GM23338 (cell line): ENCODE results near the gene TESMIN. TPM values are rescaled to one million over a fixed set of nuclear protein-coding genes. Genes with fewer than 3 reads are reported as not detected.

ENCODE experiments used
- ATAC-seq: fragments of 200-7000 bp; cut with Tn5 transposase; 3 replicates; pipeline ENCODE4 v1.9.1; 2020
- DNase-seq: peaks from one replicate; pipeline ENCODE4 v3.0.0-alpha.2; 2015; ENCODE audit warnings: low spot score
- H2AFZ ChIP-seq: fragments of 200-600 bp; sonication (generic); 2 replicates; pipeline ENCODE4 v1.8.0; 2016; ENCODE audit warnings: antibody characterized with exemption, mild to moderate bottlenecking, moderate library complexity
- H3F3A ChIP-seq: fragments of 200-600 bp; sonication (generic); replicated peaks from 2 replicates; pipeline ENCODE4 v1.8.0; 2017; ENCODE audit warnings: antibody characterized with exemption, mixed run types, low read depth
- H3K27ac ChIP-seq: fragments of 200-600 bp; sonication (generic); 2 replicates; pipeline ENCODE4 v1.6.1; 2016; ENCODE audit warnings: low read depth
- H3K27me3 ChIP-seq: fragments of 200-600 bp; sonication (generic); 2 replicates; pipeline ENCODE4 v1.8.0; 2016; ENCODE audit warnings: mild to moderate bottlenecking, mixed run types, moderate library complexity; ENCODE audit not compliant: insufficient read depth
- H3K36me3 ChIP-seq: fragments of 200-600 bp; sonication (generic); 2 replicates; pipeline ENCODE4 v1.8.0; 2016; ENCODE audit warnings: mild to moderate bottlenecking; ENCODE audit not compliant: insufficient read depth
- H3K4me1 ChIP-seq: fragments of 200-600 bp; sonication (generic); 2 replicates; pipeline ENCODE4 v1.8.0; 2016; ENCODE audit warnings: mild to moderate bottlenecking, moderate library complexity; ENCODE audit not compliant: insufficient read depth
- H3K4me2 ChIP-seq: fragments of 200-600 bp; sonication (generic); 2 replicates; pipeline ENCODE4 v1.7.1; 2017; ENCODE audit warnings: mixed run types
- H3K4me3 ChIP-seq: fragments of 200-600 bp; sonication (generic); 2 replicates; pipeline ENCODE4 v1.6.1; 2016; ENCODE audit warnings: mixed run types
- H3K79me2 ChIP-seq: fragments of 200-600 bp; sonication (generic); replicated peaks from 2 replicates; pipeline ENCODE4 v1.8.0; 2017; ENCODE audit warnings: mild to moderate bottlenecking; ENCODE audit not compliant: insufficient read depth
- H3K9me2 ChIP-seq: fragments of 200-600 bp; sonication (generic); 2 replicates; pipeline ENCODE4 v1.8.0; 2017; ENCODE audit not compliant: insufficient read depth
- H4K20me1 ChIP-seq: fragments of 200-600 bp; sonication (generic); replicated peaks from 2 replicates; pipeline ENCODE4 v1.8.0; 2017; ENCODE audit warnings: mild to moderate bottlenecking; ENCODE audit not compliant: insufficient read depth
- H3K27ac Mint-ChIP-seq: 2 replicates; pipeline ENCODE4 v1.8.0; 2020; ENCODE audit warnings: inconsistent platforms, mild to moderate bottlenecking, moderate library complexity, mixed read lengths
- H3K27me3 Mint-ChIP-seq: 3 replicates; pipeline ENCODE4 v1.8.0; 2022; ENCODE audit warnings: low read depth, mild to moderate bottlenecking, moderate library complexity, mixed read lengths, inconsistent platforms; ENCODE audit not compliant: insufficient read depth, poor library complexity
- H3K36me3 Mint-ChIP-seq: 3 replicates; pipeline ENCODE4 v1.8.0; 2021; ENCODE audit warnings: low read depth, mild to moderate bottlenecking, inconsistent platforms, moderate library complexity, mixed read lengths
- H3K4me1 Mint-ChIP-seq: 3 replicates; pipeline ENCODE4 v1.8.0; 2020; ENCODE audit warnings: mild to moderate bottlenecking, inconsistent platforms, mixed read lengths
- H3K4me3 Mint-ChIP-seq: 3 replicates; pipeline ENCODE4 v1.8.0; 2021; ENCODE audit warnings: moderate library complexity, mild to moderate bottlenecking, inconsistent platforms, mixed read lengths
- H3K9me3 Mint-ChIP-seq: 3 replicates; pipeline ENCODE4 v1.8.0; 2020; ENCODE audit warnings: moderate library complexity, mild to moderate bottlenecking, inconsistent platforms, mixed read lengths
- CREB1 ChIP-seq: fragments of 250-450 bp; sonication (Bioruptor Pico); IDR thresholded peaks from 2 replicates; pipeline ENCODE4 v1.5.0; 2020; ENCODE audit warnings: low read depth, mild to moderate bottlenecking, moderate library complexity
- EZH2 ChIP-seq: fragments of 200-600 bp; sonication (generic); IDR thresholded peaks from one replicate; pipeline ENCODE4 v1.8.0; 2017; ENCODE audit warnings: antibody characterized with exemption, mild to moderate bottlenecking, low read depth; ENCODE audit not compliant: unreplicated experiment
- EZH2phosphoT487 ChIP-seq: fragments of 200-600 bp; sonication (generic); IDR thresholded peaks from one replicate; pipeline ENCODE4 v1.8.1; 2018; ENCODE audit warnings: antibody characterized with exemption; ENCODE audit not compliant: unreplicated experiment
- JUNB ChIP-seq: IDR thresholded peaks from one replicate; pipeline ENCODE4 v1.6.1; 2016; ENCODE audit warnings: antibody characterized with exemption; ENCODE audit not compliant: unreplicated experiment
- NANOG ChIP-seq: IDR thresholded peaks from 2 replicates; pipeline ENCODE4 v1.6.1; 2016; ENCODE audit warnings: antibody characterized with exemption, borderline replicate concordance
- POLR2AphosphoS5 ChIP-seq: IDR thresholded peaks from 2 replicates; pipeline ENCODE4 v1.6.1; 2016; ENCODE audit warnings: antibody characterized with exemption, low read depth
- STAT1 ChIP-seq: IDR thresholded peaks from one replicate; pipeline ENCODE4 v1.6.1; 2016; ENCODE audit warnings: antibody characterized with exemption; ENCODE audit not compliant: unreplicated experiment
- ZNF114 ChIP-seq: fragments of 250-450 bp; sonication (Bioruptor Pico); IDR thresholded peaks from 2 replicates; pipeline ENCODE4 v1.5.0; 2020; ENCODE audit warnings: mild to moderate bottlenecking, moderate library complexity
- ZNF331 ChIP-seq: fragments of 250-450 bp; sonication (Bioruptor Pico); IDR thresholded peaks from 2 replicates; pipeline ENCODE4 v1.5.0; 2020; ENCODE audit warnings: low read depth, mild to moderate bottlenecking, moderate library complexity
- polyA plus RNA-seq: library from polyadenylated mRNA; unstranded; fragments of >200 nt; fragmentation: Nextera tagmentation; extraction: Ambion mirVana; gene quantifications from 2 replicates; pipeline ENCODE4 v1.2.1, GENCODE V29; 2016
- total RNA-seq: library from RNA; depleted of rRNA; stranded (reverse); fragments of >200 nt; shearing (Covaris generic); gene quantifications from 2 replicates; pipeline ENCODE4 v1.2.3, GENCODE V29; 2014
- TF ChIP-seq, protein P1 (sequence below): fragments of 250-450 bp; sonication (Bioruptor Pico); IDR thresholded peaks from 2 replicates; pipeline ENCODE4 v1.5.0; 2020; ENCODE audit warnings: mild to moderate bottlenecking, moderate library complexity
- TF ChIP-seq, protein P2 (sequence below): IDR thresholded peaks from one replicate; pipeline ENCODE4 v1.6.1; 2018; ENCODE audit warnings: antibody characterized with exemption; ENCODE audit not compliant: unreplicated experiment
- TF ChIP-seq, protein P3 (sequence below): IDR thresholded peaks from 2 replicates; pipeline ENCODE4 v1.6.1; 2016; ENCODE audit warnings: antibody characterized with exemption
- TF ChIP-seq, protein P4 (sequence below), 2 experiments: fragments of 200-600 bp in 1 of 2; sonication (generic) in 1 of 2; conservative IDR thresholded peaks; 2 replicates each; pipeline versions ENCODE4 v1.5.1 to v1.6.1; 2016 to 2017; ENCODE audit warnings: antibody characterized with exemption in 2 of 2, low read depth in 2 of 2, mild to moderate bottlenecking in 2 of 2, moderate library complexity in 1 of 2

Gene TESMIN
- total and polyA plus RNA-seq, 2 experiments from 2014 or later, result 54.5 to 64.6 TPM

DNA sequence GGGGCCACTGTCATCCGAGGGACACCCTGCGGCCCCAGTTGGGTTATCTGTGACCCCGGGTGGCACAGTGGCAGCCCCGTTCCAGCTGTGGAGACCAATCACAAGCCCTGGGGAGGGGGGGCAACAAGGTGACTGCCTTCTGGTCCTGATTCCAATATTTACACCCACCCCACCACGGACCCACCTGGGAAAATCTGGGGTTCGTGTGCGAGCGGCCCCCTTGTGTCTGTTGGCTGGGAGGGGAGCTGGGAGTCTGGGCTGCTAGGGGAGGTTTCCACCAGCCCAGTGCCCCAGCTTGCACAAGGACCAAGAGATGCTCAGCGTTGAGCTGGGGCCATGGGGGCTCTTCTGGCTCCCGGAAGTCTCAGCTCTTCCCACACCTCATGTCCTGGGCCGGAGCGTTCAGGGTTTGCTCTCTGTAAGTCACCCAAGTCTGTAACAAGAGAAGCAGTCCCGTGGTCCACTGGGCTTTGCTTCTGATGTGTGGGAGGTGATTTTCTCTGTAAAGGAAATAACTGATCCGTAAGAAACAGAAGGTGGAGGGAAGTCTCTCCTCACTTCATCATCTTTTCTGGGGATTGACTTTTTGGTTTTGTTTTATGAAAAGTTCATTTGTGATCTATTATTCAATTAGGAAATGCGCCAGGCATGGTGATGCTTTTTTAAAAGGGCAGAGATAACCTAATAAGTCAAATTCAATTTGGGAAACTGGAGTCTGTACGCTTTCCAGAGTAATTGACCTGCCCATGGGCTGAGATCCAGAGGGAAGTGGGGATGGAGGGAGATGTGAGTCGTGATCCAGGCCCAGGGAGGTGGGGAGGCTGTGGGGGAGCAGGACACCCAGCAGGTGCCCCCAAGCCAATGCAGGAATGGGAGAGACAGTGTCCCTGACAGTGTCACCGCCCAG lies 89.4 kb downstream of the TESMIN start:
- no peaks in the 10 kb centered on the region for H3K36me3 ChIP-seq
- TF ChIP-seq POLR2AphosphoS5 (no peak), EZH2 (no peak), ZNF114 (CRISPR knock-in tag) (no peak), NANOG (no peak), JUNB (no peak), EZH2phosphoT487 (no peak), CREB1 (CRISPR knock-in tag) (no peak), ZNF331 (CRISPR knock-in tag) (no peak), STAT1 (no peak)
- TF ChIP-seq, protein P1, sequence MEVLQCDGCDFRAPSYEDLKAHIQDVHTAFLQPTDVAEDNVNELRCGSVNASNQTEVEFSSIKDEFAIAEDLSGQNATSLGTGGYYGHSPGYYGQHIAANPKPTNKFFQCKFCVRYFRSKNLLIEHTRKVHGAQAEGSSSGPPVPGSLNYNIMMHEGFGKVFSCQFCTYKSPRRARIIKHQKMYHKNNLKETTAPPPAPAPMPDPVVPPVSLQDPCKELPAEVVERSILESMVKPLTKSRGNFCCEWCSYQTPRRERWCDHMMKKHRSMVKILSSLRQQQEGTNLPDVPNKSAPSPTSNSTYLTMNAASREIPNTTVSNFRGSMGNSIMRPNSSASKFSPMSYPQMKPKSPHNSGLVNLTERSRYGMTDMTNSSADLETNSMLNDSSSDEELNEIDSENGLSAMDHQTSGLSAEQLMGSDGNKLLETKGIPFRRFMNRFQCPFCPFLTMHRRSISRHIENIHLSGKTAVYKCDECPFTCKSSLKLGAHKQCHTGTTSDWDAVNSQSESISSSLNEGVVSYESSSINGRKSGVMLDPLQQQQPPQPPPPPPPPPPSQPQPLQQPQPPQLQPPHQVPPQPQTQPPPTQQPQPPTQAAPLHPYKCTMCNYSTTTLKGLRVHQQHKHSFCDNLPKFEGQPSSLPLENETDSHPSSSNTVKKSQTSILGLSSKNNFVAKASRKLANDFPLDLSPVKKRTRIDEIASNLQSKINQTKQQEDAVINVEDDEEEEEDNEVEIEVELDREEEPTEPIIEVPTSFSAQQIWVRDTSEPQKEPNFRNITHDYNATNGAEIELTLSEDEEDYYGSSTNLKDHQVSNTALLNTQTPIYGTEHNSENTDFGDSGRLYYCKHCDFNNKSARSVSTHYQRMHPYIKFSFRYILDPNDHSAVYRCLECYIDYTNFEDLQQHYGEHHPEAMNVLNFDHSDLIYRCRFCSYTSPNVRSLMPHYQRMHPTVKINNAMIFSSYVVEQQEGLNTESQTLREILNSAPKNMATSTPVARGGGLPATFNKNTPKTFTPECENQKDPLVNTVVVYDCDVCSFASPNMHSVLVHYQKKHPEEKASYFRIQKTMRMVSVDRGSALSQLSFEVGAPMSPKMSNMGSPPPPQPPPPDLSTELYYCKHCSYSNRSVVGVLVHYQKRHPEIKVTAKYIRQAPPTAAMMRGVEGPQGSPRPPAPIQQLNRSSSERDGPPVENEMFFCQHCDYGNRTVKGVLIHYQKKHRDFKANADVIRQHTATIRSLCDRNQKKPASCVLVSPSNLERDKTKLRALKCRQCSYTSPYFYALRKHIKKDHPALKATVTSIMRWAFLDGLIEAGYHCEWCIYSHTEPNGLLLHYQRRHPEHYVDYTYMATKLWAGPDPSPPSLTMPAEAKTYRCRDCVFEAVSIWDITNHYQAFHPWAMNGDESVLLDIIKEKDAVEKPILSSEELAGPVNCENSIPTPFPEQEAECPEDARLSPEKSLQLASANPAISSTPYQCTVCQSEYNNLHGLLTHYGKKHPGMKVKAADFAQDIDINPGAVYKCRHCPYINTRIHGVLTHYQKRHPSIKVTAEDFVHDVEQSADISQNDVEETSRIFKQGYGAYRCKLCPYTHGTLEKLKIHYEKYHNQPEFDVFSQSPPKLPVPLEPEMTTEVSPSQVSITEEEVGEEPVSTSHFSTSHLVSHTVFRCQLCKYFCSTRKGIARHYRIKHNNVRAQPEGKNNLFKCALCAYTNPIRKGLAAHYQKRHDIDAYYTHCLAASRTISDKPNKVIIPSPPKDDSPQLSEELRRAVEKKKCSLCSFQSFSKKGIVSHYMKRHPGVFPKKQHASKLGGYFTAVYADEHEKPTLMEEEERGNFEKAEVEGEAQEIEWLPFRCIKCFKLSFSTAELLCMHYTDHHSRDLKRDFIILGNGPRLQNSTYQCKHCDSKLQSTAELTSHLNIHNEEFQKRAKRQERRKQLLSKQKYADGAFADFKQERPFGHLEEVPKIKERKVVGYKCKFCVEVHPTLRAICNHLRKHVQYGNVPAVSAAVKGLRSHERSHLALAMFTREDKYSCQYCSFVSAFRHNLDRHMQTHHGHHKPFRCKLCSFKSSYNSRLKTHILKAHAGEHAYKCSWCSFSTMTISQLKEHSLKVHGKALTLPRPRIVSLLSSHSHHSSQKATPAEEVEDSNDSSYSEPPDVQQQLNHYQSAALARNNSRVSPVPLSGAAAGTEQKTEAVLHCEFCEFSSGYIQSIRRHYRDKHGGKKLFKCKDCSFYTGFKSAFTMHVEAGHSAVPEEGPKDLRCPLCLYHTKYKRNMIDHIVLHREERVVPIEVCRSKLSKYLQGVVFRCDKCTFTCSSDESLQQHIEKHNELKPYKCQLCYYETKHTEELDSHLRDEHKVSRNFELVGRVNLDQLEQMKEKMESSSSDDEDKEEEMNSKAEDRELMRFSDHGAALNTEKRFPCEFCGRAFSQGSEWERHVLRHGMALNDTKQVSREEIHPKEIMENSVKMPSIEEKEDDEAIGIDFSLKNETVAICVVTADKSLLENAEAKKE (CRISPR knock-in tag), result no peak
- TF ChIP-seq, protein P2, sequence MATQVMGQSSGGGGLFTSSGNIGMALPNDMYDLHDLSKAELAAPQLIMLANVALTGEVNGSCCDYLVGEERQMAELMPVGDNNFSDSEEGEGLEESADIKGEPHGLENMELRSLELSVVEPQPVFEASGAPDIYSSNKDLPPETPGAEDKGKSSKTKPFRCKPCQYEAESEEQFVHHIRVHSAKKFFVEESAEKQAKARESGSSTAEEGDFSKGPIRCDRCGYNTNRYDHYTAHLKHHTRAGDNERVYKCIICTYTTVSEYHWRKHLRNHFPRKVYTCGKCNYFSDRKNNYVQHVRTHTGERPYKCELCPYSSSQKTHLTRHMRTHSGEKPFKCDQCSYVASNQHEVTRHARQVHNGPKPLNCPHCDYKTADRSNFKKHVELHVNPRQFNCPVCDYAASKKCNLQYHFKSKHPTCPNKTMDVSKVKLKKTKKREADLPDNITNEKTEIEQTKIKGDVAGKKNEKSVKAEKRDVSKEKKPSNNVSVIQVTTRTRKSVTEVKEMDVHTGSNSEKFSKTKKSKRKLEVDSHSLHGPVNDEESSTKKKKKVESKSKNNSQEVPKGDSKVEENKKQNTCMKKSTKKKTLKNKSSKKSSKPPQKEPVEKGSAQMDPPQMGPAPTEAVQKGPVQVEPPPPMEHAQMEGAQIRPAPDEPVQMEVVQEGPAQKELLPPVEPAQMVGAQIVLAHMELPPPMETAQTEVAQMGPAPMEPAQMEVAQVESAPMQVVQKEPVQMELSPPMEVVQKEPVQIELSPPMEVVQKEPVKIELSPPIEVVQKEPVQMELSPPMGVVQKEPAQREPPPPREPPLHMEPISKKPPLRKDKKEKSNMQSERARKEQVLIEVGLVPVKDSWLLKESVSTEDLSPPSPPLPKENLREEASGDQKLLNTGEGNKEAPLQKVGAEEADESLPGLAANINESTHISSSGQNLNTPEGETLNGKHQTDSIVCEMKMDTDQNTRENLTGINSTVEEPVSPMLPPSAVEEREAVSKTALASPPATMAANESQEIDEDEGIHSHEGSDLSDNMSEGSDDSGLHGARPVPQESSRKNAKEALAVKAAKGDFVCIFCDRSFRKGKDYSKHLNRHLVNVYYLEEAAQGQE, result no peak
- TF ChIP-seq, protein P3, sequence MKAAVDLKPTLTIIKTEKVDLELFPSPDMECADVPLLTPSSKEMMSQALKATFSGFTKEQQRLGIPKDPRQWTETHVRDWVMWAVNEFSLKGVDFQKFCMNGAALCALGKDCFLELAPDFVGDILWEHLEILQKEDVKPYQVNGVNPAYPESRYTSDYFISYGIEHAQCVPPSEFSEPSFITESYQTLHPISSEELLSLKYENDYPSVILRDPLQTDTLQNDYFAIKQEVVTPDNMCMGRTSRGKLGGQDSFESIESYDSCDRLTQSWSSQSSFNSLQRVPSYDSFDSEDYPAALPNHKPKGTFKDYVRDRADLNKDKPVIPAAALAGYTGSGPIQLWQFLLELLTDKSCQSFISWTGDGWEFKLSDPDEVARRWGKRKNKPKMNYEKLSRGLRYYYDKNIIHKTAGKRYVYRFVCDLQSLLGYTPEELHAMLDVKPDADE, result no peak
- TF ChIP-seq, protein P4, sequence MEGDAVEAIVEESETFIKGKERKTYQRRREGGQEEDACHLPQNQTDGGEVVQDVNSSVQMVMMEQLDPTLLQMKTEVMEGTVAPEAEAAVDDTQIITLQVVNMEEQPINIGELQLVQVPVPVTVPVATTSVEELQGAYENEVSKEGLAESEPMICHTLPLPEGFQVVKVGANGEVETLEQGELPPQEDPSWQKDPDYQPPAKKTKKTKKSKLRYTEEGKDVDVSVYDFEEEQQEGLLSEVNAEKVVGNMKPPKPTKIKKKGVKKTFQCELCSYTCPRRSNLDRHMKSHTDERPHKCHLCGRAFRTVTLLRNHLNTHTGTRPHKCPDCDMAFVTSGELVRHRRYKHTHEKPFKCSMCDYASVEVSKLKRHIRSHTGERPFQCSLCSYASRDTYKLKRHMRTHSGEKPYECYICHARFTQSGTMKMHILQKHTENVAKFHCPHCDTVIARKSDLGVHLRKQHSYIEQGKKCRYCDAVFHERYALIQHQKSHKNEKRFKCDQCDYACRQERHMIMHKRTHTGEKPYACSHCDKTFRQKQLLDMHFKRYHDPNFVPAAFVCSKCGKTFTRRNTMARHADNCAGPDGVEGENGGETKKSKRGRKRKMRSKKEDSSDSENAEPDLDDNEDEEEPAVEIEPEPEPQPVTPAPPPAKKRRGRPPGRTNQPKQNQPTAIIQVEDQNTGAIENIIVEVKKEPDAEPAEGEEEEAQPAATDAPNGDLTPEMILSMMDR (conservative IDR thresholded peaks at IDR 0.05; ENCODE audit: low read depth in 2 of 2), result no peak
- no peak overlapping the region for H3K4me3 Mint-ChIP-seq
- H2AFZ ChIP-seq, result no peak overlapping the region
- H3K27ac Mint-ChIP-seq, result no peak overlapping the region
- H3K9me3 Mint-ChIP-seq, result peaks cover 9% of the 10 kb centered on the region; the same call in 1 of the 3 replicates
- ATAC-seq, result no peak
- peaks cover 5% of the 10 kb centered on the region; the same call in 2 of the 3 replicates for H3K36me3 Mint-ChIP-seq
- H3K9me2 ChIP-seq, result no peaks in the 10 kb centered on the region
- no peaks in the 10 kb centered on the region; the same call in 1 of the 2 replicates for H3K4me1 ChIP-seq
- H3K27me3 ChIP-seq, result no peaks in the 10 kb centered on the region
- H3K4me1 Mint-ChIP-seq, result peaks cover 8% of the 10 kb centered on the region
- H3K4me3 ChIP-seq, result no peak overlapping the region
- no peak overlapping the region for H3K27ac ChIP-seq
- no peak overlapping the region for H3K4me2 ChIP-seq
- no peaks in the 10 kb centered on the region for H4K20me1 ChIP-seq
- peaks cover 5% of the 10 kb centered on the region; the same call in 1 of the 2 replicates for H3F3A ChIP-seq
- no peak for DNase-seq
- H3K79me2 ChIP-seq, result no peaks in the 10 kb centered on the region
- H3K27me3 Mint-ChIP-seq, result peaks cover 8% of the 10 kb centered on the region
